HG02870 (cell line): ENCODE data around the gene MAPKAPK3.

Source experiments
- ATAC-seq: cut with Tn5 transposase; IDR thresholded peaks from one replicate; pipeline ENCODE4 v1.9.1; 2021; ENCODE audit warnings: mild to moderate bottlenecking, moderate library complexity; ENCODE audit not compliant: unreplicated experiment

MAPKAPK3 gene

DNA sequence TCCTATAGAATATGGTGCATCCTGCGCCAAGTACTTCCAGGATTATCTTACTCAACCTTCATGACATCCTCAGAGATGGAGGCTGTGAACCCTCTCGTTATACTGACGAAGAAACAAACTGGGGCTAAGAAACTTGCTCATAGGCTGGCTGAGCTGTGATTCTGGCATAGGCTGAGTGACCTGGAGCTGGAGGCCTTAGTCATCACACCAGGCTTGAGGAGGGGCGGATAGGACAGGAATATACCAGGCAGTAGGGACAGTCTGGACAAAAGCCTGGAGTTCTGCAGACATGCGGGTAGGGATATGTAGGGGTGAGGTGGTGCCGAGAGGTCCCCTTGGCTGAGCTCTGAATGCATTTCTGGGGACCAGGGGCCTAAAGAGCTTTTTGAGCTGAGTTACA is 29.6 kb upstream of the MAPKAPK3 start:
- no peak for ATAC-seq

DNA sequence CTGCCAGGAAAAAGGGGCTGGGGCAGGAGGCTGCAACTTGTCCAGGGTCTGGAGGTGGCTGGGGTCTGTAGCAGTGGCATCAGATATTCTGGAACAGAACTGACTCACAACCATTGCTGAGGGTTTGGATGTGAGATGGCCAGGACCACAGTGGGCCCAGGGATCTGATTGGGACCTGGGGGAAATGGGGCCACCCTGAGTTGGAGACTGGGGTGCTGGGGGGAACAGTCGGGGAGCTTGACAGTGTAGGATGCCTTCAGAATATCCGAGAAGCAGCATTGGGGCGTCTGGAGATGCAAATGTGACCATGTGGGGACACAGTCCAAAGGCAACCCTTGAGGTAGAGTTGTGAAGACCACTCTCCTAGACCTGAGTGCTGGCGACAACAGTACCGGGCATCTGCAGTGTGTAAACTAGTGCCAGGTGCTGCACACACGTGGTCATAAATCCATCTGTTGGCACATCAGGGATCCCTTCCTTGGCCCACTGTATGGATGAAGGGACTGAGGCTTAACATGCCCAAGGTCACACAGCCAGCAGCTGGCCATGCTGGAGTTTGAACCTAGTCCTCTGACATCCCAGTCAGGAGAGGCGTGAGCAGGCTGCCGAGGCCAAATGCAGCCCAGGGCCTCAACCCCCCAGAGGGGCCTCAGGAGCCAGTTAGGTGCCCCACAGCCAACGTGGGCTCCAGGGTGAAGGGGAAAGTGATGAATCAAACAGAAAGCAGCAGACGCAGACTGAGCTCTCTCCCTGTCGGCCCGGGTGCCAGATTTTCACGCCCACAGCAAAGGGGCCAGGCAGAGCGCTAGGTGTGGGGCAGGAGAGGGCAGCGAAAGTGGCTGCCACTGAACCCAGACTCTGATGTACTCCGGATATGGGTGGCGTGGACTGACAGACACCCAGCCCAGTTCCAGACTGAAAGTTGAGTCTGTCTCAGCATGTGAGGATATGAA is 28.9 kb upstream of the MAPKAPK3 start:
- ATAC-seq: no peak

DNA sequence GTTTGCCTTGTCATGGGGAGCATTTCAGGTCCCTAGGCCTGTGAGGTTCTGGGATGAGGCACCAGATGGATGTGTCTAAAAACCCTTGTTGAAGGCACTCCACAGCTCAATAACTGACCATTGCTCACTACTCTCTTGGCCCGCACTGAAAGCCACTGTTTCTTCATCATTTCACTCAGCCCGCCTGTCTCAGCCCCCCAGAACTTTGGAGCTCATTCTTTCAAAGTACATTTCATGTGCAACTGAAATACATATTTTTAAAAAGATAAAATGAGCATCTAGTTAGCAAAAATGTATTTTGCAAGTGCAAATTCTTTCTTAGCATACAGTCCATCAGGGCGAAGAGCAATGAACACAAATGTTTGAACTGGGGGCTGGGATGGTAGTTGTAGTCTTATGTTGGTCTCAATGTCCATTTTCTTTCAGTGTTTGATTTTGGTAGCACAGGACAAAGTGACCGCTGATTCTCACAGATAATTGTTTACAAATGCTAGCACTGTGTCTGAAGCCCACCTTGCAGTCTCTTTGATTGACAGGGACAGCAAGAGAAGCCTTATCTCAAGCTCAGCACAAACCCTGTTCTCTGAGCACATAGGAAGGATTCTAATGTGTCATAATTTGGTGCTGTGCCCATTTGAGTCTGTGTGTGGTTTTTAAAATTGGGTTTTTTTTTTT is 28.1 kb upstream of the MAPKAPK3 start:
- ATAC-seq: no peak

DNA sequence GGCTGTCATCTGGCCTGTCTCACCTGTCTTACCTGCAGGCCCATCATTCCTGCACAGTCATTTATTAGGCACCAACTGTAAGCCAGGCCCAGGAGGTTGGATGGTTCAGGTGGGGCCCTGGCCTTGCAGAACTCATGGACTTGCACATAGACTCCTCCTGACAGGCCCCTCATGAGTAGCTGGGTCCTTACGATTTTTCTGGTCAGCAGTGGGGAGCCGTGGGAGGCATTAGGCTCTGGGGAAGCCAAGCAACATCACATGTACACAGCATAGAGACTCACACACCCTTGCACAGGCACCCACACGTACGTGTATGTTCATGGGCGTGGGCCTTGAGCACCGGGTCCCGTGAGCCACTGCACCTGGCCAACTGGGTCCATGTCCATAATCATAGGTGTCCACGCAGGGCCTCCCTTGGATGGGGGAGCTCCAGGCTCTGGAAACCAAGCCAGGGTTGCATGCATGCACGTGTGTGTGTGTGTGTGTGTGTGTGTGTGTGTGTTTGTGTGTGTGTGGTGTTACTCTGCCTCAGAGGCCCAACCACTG is 25.7 kb upstream of the MAPKAPK3 start:
- ATAC-seq: no peak

DNA sequence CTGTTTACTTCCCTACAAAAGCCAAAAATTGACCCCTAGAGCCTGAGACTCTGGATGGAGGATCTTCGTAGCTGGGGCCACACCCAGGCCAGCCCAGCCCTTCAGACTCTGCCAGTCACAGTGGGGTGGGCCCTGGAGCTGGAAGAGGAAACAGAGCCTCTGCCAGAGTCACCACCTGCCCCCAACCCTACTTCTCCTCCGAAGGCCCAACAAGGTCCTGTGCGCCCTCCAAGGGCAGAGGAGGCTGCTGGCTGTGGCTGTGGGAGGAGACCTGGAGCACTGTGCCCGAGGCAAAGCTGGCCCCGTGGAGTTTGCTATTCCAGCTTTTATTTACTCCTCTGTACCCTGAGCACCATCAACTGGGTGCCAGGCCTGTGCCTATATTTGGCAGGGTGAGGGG is 24.4 kb upstream of the MAPKAPK3 start:
- no peak for ATAC-seq

DNA sequence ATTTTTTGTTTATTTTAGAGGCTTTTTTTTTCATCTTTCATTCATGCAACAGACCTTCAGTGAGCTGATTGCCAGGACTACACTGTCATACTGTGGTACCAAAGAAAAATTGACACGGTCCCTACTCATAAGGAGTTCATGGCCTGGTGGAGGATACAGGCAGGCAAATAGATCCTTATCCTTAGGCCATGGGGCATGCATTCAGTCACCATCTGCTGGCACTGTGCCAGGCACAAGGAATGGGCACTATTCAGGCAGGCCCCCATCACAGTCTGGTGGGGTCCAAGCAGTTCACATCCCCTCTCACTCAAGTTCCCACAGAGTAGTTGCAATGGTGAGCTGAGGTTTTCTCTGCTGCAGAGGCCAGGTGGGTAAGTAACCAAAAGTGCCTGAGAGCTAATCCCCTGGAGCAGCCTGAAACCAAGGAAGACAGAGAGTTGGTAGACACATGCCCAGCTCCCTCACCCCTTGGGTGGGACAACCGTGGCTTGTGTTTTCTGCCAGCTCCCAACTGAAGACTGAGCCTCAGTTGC is 22.6 kb upstream of the MAPKAPK3 start:
- no peak for ATAC-seq

DNA sequence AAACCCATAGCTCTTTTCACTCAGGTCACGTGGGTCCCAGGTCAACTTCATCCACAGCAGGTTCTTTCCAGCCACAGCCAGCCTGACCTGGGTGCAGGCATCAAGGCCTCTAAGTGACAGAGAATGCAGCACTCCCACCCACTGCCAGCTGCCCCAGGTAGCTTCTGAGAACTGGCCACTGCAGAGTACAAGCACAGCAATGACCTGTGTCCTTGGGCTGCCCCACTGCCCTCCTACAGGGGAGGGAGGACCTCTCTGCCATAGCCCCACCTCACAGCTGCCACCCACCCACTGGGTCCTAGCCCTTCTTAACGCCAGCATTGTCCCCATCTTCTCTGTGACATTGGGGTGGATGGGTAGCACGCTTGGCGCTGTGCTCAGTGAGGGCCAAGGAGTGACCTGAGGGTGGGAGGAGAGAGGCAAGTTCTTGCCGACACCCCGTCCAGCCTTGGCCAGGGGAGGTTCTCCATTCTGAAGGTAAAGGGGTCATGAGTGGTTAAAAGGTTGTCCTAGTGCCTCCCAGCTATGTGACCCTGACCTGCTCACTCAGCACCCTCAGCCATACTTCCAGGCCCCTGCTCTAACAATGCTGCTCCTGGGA is 17.7 kb upstream of the MAPKAPK3 start:
- no peak for ATAC-seq

DNA sequence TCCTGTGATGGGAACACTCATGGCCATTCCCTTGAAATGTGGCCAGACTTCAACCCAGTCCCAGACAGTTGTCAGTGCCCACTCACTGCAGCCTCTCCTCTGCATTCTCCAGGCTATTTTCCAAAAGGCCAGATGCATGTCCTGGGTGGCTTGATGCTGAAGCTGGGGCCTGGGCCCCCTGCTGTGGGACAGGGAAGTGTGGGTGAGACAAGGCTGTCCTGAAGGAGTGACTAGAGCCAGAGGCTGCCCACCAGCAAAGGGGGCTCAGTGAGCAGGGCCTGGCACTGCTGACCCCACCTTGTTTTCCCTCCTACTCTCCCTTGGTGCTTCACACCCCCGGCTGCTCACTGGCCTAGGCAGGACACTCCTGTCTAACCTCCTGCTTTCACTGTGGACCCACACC is 17.2 kb upstream of the MAPKAPK3 start:
- ATAC-seq: no peak

DNA sequence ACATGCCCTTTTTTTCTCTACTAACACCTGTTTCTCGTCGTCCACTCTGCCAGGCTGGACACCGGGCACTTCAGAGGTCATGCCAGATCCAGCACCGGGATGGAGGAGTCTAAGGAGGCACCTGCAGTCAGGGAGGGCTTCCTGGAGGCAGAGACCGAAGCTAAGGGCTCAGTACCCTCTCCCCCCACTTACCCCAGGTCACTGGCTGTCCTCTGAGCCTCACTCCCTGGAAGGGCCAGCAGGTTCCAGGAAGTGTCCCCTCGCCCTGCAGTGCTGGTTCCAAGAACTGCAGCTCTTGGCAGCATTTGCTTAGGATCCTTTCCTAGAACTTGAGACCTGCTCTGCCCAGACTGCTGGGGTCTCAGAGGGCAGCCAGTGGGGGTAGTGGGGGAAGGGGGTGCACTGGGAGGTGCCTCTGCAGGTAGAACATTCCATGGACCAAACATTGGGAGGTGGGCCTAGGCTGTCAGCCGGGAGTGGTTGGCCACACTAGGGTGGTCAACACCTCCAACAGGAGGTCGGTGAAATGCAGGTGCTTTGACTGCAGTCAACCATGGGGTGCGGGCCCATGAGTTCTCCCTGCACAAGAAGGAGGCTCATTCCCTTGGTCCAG is 16.7 kb upstream of the MAPKAPK3 start:
- ATAC-seq: no peak

DNA sequence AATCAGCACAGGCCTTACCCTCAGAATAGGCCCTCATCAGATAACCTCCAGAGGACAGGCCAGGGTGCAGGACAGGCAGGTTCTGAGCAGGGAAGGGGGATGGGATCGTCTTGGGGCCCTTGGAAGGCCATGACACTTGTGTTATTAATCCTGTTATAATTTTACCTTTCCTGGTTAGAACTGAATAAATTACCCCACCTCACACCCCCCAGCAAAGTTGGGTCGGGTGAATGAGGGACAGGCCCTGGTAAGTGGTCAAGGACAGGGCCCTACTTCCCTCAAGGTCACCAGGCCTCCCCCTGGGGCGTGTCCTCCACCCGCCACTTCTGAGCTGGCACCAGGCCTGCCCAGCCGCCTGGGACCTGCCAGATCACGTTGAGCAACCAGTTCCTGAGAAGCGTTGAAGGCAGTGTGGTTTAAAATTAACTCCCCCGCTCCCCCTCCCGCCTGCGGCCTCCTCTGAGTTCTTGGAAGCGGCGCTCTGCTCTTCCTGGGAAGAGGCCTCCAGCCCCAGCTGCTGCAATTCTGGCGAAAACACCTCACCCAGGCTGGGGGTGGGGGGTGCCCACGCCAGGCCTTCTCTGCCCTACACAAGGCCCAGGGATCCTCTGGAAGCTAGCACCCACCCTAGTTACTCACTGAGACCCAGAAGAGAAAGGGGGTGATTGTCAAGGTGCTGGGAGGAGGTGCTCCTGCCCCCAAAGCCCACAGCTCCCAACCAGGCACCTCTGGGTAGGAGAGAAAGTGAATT is 15.9 kb upstream of the MAPKAPK3 start:
- ATAC-seq: no peak

DNA sequence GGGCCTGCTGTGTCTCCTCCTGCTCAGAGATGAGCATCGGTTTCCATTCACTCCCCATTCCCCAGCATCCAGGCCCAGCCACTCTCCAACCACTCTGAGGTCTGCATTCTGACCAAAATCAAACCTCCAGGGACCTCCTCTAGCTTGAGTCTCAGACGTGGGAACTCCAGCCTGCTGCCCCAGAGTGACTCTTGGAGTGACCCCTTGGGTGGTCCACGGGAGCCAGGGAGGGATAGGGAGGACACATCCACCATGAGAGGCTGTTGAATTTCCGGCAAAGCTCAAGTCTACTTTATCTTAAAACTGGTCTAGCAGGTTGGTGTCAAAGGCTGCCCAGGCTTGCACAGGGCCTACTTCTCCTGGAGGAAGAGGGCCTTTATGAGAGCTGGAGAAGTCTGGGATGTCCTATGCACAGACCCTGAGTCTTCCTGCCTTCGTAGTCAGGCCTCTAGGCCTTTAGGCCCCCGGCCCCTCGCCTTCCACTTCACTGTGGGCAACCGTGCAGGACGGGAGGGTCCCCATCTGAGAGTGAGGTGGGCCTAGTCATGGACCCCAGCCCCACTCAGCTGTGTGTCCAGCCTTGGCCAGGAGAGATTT is 14.3 kb upstream of the MAPKAPK3 start:
- no peak for ATAC-seq

DNA sequence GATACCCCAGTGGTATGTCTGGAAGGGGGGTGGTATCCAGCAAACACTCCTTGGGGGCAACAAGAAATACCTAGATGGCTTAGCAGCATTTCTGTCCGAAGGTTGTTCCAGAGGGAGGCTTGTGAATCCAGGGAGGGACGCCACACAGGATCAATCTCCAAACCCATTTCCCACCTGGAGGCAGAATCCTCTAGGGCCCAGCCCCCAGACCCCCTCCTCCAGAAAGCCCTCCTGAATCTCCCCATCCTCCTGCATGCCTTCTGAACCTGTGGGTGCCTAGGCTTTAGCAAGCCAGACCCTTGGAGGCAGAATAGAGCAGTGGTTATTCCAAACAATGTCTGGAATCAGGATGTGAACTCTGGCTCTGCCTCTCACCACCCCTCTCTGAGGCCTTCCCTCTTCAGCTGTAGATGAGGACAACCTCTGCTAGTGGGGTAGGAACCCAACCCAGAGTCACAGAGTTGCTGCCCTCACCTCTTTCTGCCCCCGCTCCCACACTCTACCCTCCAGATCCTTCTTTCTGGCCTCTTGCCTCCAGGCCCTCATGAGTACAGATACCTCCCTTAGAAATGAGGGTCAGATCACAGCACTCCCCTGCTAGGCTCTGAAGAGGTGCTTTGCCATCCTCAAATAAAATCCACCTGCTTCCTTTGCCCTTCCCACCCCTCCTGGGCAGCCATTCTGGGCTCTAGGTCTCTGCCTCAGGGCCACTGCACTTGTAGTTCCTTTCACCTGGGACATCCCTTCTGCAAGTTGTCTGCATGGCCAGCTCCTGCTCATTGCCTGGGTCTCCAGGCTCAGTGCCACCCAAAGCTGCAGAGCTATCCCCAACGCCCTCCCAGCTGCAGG is 13.5 kb upstream of the MAPKAPK3 start:
- no peak for ATAC-seq

DNA sequence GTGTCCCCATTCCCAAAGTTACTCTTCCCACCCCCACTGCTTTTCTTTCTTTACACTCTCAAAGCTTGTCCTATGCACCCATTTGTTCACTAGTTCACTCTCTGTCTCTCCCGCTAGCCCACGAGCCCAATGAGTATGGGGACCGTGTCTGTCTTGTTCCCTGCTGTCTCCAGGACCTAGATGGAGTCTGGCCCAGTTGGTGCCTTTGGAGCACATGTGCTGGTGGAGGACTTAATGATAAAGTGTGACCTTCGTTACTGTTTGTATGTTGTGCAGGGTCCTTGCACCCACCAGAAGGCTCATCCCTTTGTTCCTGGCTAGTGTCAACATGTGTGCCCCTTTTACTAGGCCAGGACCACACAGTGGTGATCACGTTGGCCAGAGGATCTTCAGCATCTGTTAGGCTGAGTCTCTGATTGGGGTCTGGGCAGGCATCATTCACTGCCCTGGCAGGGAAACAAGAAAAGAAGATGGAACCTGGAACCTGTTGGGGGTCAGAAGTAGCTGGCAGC is 12.8 kb upstream of the MAPKAPK3 start:
- no peak for ATAC-seq

DNA sequence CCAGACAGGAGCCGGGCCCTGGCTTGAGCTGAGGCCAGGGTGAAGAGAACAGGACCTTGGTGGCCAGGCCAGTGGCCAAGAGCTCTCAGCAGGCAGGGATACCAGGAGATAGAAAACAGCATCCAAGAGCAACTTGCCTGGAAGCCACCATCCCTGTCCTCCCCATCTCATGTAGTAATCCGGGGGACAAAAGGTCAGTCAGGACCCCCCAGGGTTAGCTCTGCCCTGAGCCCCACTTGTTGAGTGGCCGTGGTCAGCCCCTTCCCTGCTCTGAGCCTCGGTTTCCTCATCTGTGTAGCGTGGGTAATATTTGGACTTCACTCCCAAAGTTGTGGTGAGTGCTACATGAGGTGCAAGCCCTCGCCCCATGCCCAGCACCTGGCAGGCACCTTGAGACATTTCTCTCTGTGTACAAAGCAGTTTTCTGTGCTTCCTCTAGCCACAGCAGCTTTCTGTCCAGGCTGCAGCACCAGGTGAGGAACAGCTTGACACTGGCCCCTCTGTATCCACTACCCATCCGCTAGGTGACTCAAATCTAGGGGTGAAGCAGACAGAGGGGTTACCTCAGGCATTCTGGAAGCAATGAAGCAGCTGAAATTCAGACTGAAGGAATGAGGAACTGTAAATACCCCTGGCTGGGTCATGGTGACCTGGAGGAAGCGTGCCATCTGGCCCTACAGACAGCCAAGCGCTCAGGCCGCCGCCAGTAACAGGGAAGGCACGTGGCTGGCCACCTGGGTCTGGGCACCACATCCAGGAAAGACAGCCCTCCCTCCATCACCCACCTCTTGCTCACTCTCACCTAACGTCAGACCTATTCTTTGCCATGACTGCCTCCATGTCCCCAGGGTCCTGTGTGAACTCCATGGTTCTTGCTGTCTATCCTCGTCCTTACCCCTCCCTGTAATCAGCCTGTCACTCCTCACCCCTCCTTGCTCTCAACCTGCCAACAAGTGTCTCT is 12.0 kb upstream of the MAPKAPK3 start:
- ATAC-seq: no peak

DNA sequence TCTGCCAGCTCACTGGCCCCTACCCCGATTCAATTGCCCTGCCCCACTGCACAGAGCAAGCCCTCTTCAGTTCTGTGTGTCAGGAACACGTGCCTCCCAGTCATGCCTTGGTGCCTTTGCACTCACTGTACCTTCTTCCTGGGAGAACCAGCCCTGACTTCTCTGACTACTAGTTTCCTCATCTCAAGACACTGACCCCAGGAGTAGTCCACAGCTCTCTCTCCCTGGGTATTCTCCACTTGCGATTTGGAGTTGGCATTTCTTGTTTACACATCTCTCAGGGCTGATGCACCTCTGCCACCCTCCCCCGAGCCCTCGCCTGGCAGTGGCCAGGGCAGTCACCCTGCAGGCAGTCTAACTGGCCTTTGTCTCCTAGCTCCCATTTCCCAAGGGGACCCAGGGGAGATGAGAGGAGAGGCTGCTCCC is 11.0 kb upstream of the MAPKAPK3 start:
- ATAC-seq: no peak

DNA sequence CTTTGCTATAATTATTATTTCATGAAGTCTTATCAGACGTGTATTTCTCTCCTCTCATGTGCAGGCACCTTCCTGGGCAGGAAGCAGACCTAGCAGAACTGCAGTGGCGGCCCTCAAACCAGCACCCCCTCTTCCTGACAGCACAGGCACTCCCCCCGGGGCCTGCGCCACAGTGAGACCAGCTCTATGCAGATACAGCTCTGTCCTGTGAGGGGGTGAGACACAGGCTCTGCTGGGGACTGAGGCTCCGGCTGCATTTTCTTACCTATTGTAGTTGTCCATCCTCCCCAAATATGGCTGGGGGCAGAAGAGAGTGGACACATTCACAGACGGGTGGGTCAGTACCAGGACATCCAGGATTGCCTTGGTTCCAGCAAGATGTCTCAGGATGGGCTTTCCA is 10.4 kb upstream of the MAPKAPK3 start:
- ATAC-seq: no peak

DNA sequence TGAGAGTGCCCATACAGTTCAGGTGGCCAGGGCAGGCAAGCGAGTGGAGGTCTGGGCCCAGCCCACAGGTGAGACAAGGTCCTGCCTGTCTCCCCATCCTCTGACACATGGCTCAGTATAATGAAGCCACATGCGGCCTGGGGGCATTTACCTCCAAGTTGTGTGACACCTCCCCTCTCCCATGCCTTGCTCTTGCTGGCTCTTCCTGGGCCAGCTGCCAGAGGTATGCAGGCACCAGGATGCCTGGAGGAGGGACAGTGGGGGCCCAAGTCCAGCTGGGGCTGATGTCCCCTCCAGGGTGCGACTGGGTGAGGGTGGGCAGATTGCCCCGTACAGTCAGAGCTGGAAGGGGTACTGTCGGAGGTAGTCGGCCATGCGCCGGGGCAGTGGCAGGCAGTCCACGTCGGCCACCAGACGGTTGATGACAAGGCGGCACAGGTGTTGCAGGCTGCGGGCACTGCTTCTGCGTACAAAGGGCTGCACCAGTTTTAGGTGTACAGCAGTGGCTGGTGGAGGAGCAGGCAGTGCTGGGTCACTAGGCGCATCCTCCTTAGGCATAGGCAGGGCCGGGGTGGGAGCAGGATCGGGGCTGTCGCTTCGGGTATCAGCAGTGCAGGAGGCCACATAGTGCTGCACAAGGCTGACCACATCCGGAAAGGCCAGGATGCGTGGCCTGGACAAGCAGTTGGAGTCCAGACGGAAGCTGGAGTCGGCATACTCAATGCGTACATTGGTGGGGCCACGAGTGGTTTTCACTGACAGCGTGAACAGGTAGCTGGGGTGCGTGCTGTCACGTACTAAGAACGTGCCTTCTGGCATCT is 9.5 kb upstream of the MAPKAPK3 start:
- ATAC-seq: no peak
